SK-N-SH (cell line): ENCODE results near the gene ATF6. TPM values are rescaled to one million over a fixed set of nuclear protein-coding genes. Genes with fewer than 3 reads are reported as not detected.

Experiments
- CTCF ChIA-PET: fragments of 300-600, 350-600 bp; formaldehyde crosslinking; extraction: SDS; loops from one replicate; lab custom pipeline; 2021; lab: Yijun Ruan, JAX
- POLR2A ChIA-PET: fragments of 350-600 bp; sonication (Branson Sonifier 250); formaldehyde crosslinking; extraction: SDS; loops from one replicate; lab custom pipeline; 2020; ENCODE audit warnings: antibody characterized with exemption, inconsistent platforms; lab: Yijun Ruan, JAX
- DNase-seq: peaks from one replicate; pipeline ENCODE4 v3.0.0; 2012
- H2AFZ ChIP-seq: fragments of 200-600 bp; sonication (generic); 2 replicates; pipeline ENCODE4 v1.8.1; 2016; ENCODE audit warnings: antibody characterized with exemption, mild to moderate bottlenecking, low read depth
- H3F3A ChIP-seq: fragments of 200-600 bp; sonication (generic); replicated peaks from 2 replicates; pipeline ENCODE3; 2016; ENCODE audit warnings: antibody characterized with exemption, mild to moderate bottlenecking; ENCODE audit not compliant: insufficient read depth
- H3K27ac ChIP-seq, 2 experiments: fragments of 200-500 bp in 1 of 2; fragments of 200-600 bp in 1 of 2; sonication (Bioruptor generic) in 1 of 2; sonication (generic), shearing (Covaris generic) in 1 of 2; 2 replicates each; pipeline versions ENCODE4 v1.5.1 to v1.6.1; 2014 to 2016; ENCODE audit warnings: low read depth in 2 of 2, inconsistent platforms in 1 of 2, low read length in 1 of 2, mild to moderate bottlenecking in 1 of 2, mixed read lengths in 1 of 2
- H3K27me3 ChIP-seq: fragments of 200-600 bp; sonication (generic), shearing (Covaris generic); 2 replicates; pipeline ENCODE4 v1.6.1; 2016; ENCODE audit warnings: mixed run types; ENCODE audit not compliant: insufficient read depth
- H3K36me3 ChIP-seq, 2 experiments: fragments of 200-500 bp in 1 of 2; fragments of 200-600 bp in 1 of 2; sonication (Bioruptor generic) in 1 of 2; sonication (generic) in 1 of 2; replicated peaks in 1 of 2; 2 replicates each; pipeline versions ENCODE3 to v1.5.1; 2014 to 2016; ENCODE audit warnings: low read length in 1 of 2, mild to moderate bottlenecking in 1 of 2; ENCODE audit not compliant: insufficient read depth in 2 of 2, control insufficient read depth in 1 of 2
- H3K4me1 ChIP-seq, 2 experiments: fragments of 200-500 bp in 1 of 2; fragments of 200-600 bp in 1 of 2; sonication (Bioruptor generic) in 1 of 2; sonication (generic), shearing (Covaris generic) in 1 of 2; 2 replicates each; pipeline versions ENCODE4 v1.5.1 to v1.6.1; 2014 to 2016; ENCODE audit warnings: low read depth in 1 of 2, low read length in 1 of 2, mixed run types in 1 of 2; ENCODE audit not compliant: insufficient read depth in 2 of 2, control insufficient read depth in 1 of 2
- H3K4me2 ChIP-seq: fragments of 200-600 bp; sonication (generic), shearing (Covaris generic); 2 replicates; pipeline ENCODE4 v1.6.1; 2017; ENCODE audit warnings: mixed run types
- H3K4me3 ChIP-seq, 2 experiments: fragments of 200-500 bp in 1 of 2; fragments of 200-600 bp in 1 of 2; sonication (Bioruptor generic) in 1 of 2; sonication (generic), shearing (Covaris generic) in 1 of 2; 2 replicates each; pipeline versions ENCODE4 v1.5.1 to v1.8.1; 2014 to 2016; ENCODE audit warnings: low read depth in 2 of 2, inconsistent platforms in 1 of 2, low read length in 1 of 2, mild to moderate bottlenecking in 1 of 2, mixed read lengths in 1 of 2, moderate library complexity in 1 of 2
- H3K79me2 ChIP-seq: fragments of 200-600 bp; sonication (generic); 2 replicates; pipeline ENCODE4 v1.8.1; 2017; ENCODE audit warnings: mild to moderate bottlenecking; ENCODE audit not compliant: insufficient read depth
- H3K9ac ChIP-seq: fragments of 200-600 bp; sonication (generic); 2 replicates; pipeline ENCODE4 v1.6.1; 2017; ENCODE audit warnings: mixed run types
- H3K9me2 ChIP-seq: fragments of 200-600 bp; sonication (generic); 2 replicates; pipeline ENCODE4 v1.6.1; 2017; ENCODE audit warnings: mixed run types
- H3K9me3 ChIP-seq: fragments of 200-600 bp; sonication (generic); 2 replicates; pipeline ENCODE4 v1.6.1; 2017; ENCODE audit warnings: mixed run types, mild to moderate bottlenecking, moderate library complexity
- H4K20me1 ChIP-seq: fragments of 200-600 bp; sonication (generic); 2 replicates; pipeline ENCODE4 v1.6.1; 2017; ENCODE audit warnings: mild to moderate bottlenecking, mixed run types; ENCODE audit not compliant: insufficient read depth
- CHD2 ChIP-seq: fragments of 150-350 bp; IDR thresholded peaks from 2 replicates; pipeline ENCODE4 v1.6.1; 2018; ENCODE audit warnings: low read length; ENCODE audit not compliant: partially characterized antibody
- CTCF ChIP-seq: fragments of 200-600 bp; sonication (generic); IDR thresholded peaks from 2 replicates; pipeline ENCODE4 v1.6.1; 2017; ENCODE audit warnings: antibody characterized with exemption, mild to moderate bottlenecking, moderate library complexity
- ELF1 ChIP-seq: IDR thresholded peaks from 2 replicates; pipeline ENCODE4 v1.4.0; 2012
- FOSL2 ChIP-seq: IDR thresholded peaks from 2 replicates; pipeline ENCODE4 v1.4.0; 2012; ENCODE audit warnings: low read depth, mild to moderate bottlenecking, moderate library complexity, borderline replicate concordance
- FOXJ3 ChIP-seq: sonication (generic); formaldehyde crosslinking; IDR thresholded peaks from 2 replicates; pipeline ENCODE4 v1.5.1; 2020; ENCODE audit warnings: mild to moderate bottlenecking, missing genetic modification reagents
- GABPA ChIP-seq: IDR thresholded peaks from 2 replicates; pipeline ENCODE4 v1.4.0; 2012; ENCODE audit warnings: low read depth, mild to moderate bottlenecking
- GATA2 ChIP-seq: sonication (generic); formaldehyde crosslinking; IDR thresholded peaks from 2 replicates; pipeline ENCODE4 v1.5.0; 2020; ENCODE audit warnings: mild to moderate bottlenecking, missing genetic modification reagents
- JUND ChIP-seq: IDR thresholded peaks from 2 replicates; pipeline ENCODE4 v1.4.0; 2012
- MEF2A ChIP-seq: IDR thresholded peaks from 2 replicates; pipeline ENCODE4 v1.4.0; 2012; ENCODE audit warnings: low read depth, borderline replicate concordance
- MXI1 ChIP-seq: IDR thresholded peaks from 2 replicates; pipeline ENCODE4 v1.6.1; 2012; ENCODE audit warnings: mild to moderate bottlenecking, low read depth, low read length, improper control_type of control experiment
- NFIC ChIP-seq: IDR thresholded peaks from 2 replicates; pipeline ENCODE4 v1.4.0; 2012; ENCODE audit warnings: borderline replicate concordance
- NRF1 ChIP-seq: IDR thresholded peaks from 2 replicates; pipeline ENCODE4 v1.6.1; 2012; ENCODE audit warnings: low read depth, mild to moderate bottlenecking, low read length
- POLR2AphosphoS5 ChIP-seq: IDR thresholded peaks from 2 replicates; pipeline ENCODE4 v1.6.1; 2012; ENCODE audit warnings: low read depth, low read length
- RAD21 ChIP-seq: IDR thresholded peaks from 2 replicates; pipeline ENCODE4 v1.6.1; 2012; ENCODE audit warnings: mild to moderate bottlenecking, low read length
- RXRA ChIP-seq: IDR thresholded peaks from 2 replicates; pipeline ENCODE4 v1.4.0; 2012; ENCODE audit warnings: low read depth, mild to moderate bottlenecking, borderline replicate concordance
- SIN3A ChIP-seq: IDR thresholded peaks from 2 replicates; pipeline ENCODE4 v1.6.1; 2012; ENCODE audit warnings: low read depth, mild to moderate bottlenecking, low read length, moderate library complexity, borderline replicate concordance
- SMC3 ChIP-seq: IDR thresholded peaks from 2 replicates; pipeline ENCODE4 v1.6.1; 2012; ENCODE audit warnings: low read depth, low read length, improper control_type of control experiment
- TEAD4 ChIP-seq: IDR thresholded peaks from 2 replicates; pipeline ENCODE4 v1.4.0; 2012; ENCODE audit warnings: mild to moderate bottlenecking, borderline replicate concordance; ENCODE audit not compliant: insufficient read depth
- USF1 ChIP-seq: IDR thresholded peaks from 2 replicates; pipeline ENCODE4 v1.4.0; 2012; ENCODE audit warnings: low read depth, borderline replicate concordance
- YY1 ChIP-seq: IDR thresholded peaks from 2 replicates; pipeline ENCODE4 v1.4.0; 2012; ENCODE audit warnings: low read depth, mild to moderate bottlenecking
- WGBS: methylation state at CpG from one replicate; pipeline ENCODE4 v1.1.6; 2017; ENCODE audit warnings: low lambda C conversion rate; 5-methylcytosine and 5-hydroxymethylcytosine counted together
- polyA plus RNA-seq, 3 experiments: library from polyadenylated mRNA; depleted of rRNA; stranded (reverse); fragments of >200 nt; gene quantifications; 2 replicates each; pipeline ENCODE4 v1.2.3, GENCODE V29; 2012
- TF ChIP-seq, protein P1 (sequence below): IDR thresholded peaks from 2 replicates; pipeline ENCODE4 v1.6.1; 2012; ENCODE audit warnings: mild to moderate bottlenecking, low read depth, low read length, moderate library complexity
- TF ChIP-seq, protein P2 (sequence below): IDR thresholded peaks from 2 replicates; pipeline ENCODE4; 2012
- TF ChIP-seq, protein P3 (sequence below): IDR thresholded peaks from 2 replicates; pipeline ENCODE4 v1.4.0; 2012; ENCODE audit warnings: low read depth

Gene ATF6, protein sequence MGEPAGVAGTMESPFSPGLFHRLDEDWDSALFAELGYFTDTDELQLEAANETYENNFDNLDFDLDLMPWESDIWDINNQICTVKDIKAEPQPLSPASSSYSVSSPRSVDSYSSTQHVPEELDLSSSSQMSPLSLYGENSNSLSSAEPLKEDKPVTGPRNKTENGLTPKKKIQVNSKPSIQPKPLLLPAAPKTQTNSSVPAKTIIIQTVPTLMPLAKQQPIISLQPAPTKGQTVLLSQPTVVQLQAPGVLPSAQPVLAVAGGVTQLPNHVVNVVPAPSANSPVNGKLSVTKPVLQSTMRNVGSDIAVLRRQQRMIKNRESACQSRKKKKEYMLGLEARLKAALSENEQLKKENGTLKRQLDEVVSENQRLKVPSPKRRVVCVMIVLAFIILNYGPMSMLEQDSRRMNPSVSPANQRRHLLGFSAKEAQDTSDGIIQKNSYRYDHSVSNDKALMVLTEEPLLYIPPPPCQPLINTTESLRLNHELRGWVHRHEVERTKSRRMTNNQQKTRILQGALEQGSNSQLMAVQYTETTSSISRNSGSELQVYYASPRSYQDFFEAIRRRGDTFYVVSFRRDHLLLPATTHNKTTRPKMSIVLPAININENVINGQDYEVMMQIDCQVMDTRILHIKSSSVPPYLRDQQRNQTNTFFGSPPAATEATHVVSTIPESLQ
- polyA plus RNA-seq (2012; rRNA removed): 8.8 and 11.7 TPM in 2 replicates
- 12.9 and 13.2 TPM in 2 replicates for polyA plus RNA-seq (2012; cell fraction: cytosol; rRNA removed)
- polyA plus RNA-seq (2012; cell fraction: nucleus; rRNA removed): 4.2 and 9.6 TPM in 2 replicates

DNA sequence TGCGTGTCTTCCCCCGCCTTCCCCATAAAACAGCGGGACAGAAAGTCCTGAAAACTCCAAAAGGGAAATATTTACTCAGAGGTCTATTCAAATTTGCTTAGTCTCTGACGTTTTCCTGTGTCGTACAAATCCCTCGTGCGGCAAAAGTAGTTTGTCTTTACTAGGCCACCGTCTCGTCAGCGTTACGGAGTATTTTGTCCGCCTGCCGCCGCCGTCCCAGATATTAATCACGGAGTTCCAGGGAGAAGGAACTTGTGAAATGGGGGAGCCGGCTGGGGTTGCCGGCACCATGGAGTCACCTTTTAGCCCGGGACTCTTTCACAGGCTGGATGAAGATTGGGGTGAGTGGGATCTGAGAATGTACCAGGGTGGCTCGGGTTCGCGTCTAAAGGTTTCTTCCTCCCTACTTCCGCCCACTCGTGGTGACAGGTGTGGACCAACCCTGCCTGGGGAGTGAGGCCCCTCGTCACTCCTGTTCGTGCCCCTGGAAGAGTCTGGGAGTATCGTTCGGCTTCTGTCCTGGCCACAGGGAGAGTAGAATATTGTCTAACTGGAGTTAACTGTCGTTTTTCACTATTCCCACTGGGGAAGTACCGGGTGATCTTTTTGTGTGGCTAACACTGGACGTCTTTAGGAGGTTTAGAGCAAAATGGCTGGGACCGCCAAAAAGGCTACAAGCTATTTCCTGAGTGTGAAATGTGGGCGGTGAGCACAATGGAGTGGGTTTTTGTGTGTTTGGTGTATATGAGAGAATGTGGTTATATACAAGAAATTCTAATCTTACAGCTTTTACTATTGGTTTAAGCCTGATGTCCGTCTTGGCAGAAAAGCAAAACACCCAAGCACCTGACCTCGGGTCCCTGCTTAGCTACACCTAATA, at the start of gene ATF6:
TSS of gene ATF6 (plus strand) at position 219 of the 880 bp plus-strand sequence. CDS start at position 260, 41 bp downstream.
- ChIA-PET CTCF (interaction anchor here (0.8 to 1.7 kb wide), 3 partner anchors 10 to 86 kb away, joined by 3 to 4 read pairs (median 3); no protein-coding TSS in a partner anchor), POLR2A (no interaction called here)
- H3F3A ChIP-seq: peaks cover 10% of the 10 kb centered on the region
- no peaks in the 10 kb centered on the region for H3K9me3 ChIP-seq
- H3K27me3 ChIP-seq: no peaks in the 10 kb centered on the region
- peak within 1 kb of the TSS; percentile 75 for H3K4me2 ChIP-seq
- H3K79me2 ChIP-seq: peaks cover 51% of the 10 kb centered on the region
- H3K27ac ChIP-seq: peak within 1 kb of the TSS; percentile 68 to 96
- H3K4me1 ChIP-seq: peaks cover 4 to 5% of the 10 kb centered on the region in 2 experiments; a peak in 3 of 4 replicates
- H2AFZ ChIP-seq: peak within 1 kb of the TSS; percentile 86
- peak within 1 kb of the TSS; percentile 90 to 93 for H3K4me3 ChIP-seq
- H3K36me3 ChIP-seq: no peaks in the 10 kb centered on the region
- H4K20me1 ChIP-seq: no peaks in the 10 kb centered on the region
- H3K9ac ChIP-seq: peak within 1 kb of the TSS; percentile 81
- peak; percentile 64 for DNase-seq
- no peaks in the 10 kb centered on the region for H3K9me2 ChIP-seq
- WGBS: 1% methylated on average over 30 of the region's 35 CpGs
- TF ChIP-seq SIN3A: peak; percentile 99
- TF ChIP-seq NRF1: no peak
- no peak for TF ChIP-seq USF1
- no peak for TF ChIP-seq TEAD4
- TF ChIP-seq FOSL2: peak; percentile 21; the same call in 1 of the 2 replicates
- no peak; the same call in 1 of the 2 replicates for TF ChIP-seq NFIC
- TF ChIP-seq RXRA: no peak
- TF ChIP-seq FOXJ3 (CRISPR knock-in tag): no peak
- TF ChIP-seq MEF2A: no peak
- peak; percentile 63 for TF ChIP-seq GABPA
- TF ChIP-seq, protein P1, sequence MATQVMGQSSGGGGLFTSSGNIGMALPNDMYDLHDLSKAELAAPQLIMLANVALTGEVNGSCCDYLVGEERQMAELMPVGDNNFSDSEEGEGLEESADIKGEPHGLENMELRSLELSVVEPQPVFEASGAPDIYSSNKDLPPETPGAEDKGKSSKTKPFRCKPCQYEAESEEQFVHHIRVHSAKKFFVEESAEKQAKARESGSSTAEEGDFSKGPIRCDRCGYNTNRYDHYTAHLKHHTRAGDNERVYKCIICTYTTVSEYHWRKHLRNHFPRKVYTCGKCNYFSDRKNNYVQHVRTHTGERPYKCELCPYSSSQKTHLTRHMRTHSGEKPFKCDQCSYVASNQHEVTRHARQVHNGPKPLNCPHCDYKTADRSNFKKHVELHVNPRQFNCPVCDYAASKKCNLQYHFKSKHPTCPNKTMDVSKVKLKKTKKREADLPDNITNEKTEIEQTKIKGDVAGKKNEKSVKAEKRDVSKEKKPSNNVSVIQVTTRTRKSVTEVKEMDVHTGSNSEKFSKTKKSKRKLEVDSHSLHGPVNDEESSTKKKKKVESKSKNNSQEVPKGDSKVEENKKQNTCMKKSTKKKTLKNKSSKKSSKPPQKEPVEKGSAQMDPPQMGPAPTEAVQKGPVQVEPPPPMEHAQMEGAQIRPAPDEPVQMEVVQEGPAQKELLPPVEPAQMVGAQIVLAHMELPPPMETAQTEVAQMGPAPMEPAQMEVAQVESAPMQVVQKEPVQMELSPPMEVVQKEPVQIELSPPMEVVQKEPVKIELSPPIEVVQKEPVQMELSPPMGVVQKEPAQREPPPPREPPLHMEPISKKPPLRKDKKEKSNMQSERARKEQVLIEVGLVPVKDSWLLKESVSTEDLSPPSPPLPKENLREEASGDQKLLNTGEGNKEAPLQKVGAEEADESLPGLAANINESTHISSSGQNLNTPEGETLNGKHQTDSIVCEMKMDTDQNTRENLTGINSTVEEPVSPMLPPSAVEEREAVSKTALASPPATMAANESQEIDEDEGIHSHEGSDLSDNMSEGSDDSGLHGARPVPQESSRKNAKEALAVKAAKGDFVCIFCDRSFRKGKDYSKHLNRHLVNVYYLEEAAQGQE: peak; percentile 83
- TF ChIP-seq, protein P2, sequence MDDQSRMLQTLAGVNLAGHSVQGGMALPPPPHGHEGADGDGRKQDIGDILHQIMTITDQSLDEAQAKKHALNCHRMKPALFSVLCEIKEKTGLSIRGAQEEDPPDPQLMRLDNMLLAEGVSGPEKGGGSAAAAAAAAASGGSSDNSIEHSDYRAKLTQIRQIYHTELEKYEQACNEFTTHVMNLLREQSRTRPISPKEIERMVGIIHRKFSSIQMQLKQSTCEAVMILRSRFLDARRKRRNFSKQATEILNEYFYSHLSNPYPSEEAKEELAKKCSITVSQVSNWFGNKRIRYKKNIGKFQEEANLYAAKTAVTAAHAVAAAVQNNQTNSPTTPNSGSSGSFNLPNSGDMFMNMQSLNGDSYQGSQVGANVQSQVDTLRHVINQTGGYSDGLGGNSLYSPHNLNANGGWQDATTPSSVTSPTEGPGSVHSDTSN: peak; percentile 63; the same call in 1 of the 2 replicates
- TF ChIP-seq GATA2 (CRISPR knock-in tag): peak; percentile 90
- TF ChIP-seq MXI1: peak; percentile 90
- peak; percentile 83; the same call in 1 of the 2 replicates for TF ChIP-seq POLR2AphosphoS5
- TF ChIP-seq, protein P3, sequence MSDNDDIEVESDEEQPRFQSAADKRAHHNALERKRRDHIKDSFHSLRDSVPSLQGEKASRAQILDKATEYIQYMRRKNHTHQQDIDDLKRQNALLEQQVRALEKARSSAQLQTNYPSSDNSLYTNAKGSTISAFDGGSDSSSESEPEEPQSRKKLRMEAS: peak; percentile 95
- TF ChIP-seq ELF1: peak; percentile 94
- TF ChIP-seq JUND: no peak
- TF ChIP-seq YY1: peak; percentile 72
- peak; percentile 12; the same call in 1 of the 2 replicates for TF ChIP-seq CTCF
- TF ChIP-seq CHD2: peak; percentile 85
- no peak for TF ChIP-seq RAD21
- no peak for TF ChIP-seq SMC3
